Esophagus muscularis mucosa (tissue), 4 donors: ENCODE data around the gene DESI2. TPM values are rescaled to one million over a fixed set of nuclear protein-coding genes. Genes with fewer than 3 reads are reported as not detected.

Source experiments
- DNase-seq: peaks from one replicate; pipeline ENCODE4 v3.0.0-alpha.2; 2017; ENCODE audit errors: extremely low spot score
- H3K27ac ChIP-seq, 4 donors: fragments of 200-600 bp; sonication (generic); replicated peaks in 1 of 4; 1 replicate in 3 of 4; 2 replicates in 1 of 4; pipeline ENCODE4 v1.5.1; 2016 to 2019; ENCODE audit warnings: mild to moderate bottlenecking in 1 of 4
- H3K27me3 ChIP-seq, 4 donors: fragments of 200-600 bp; sonication (generic); one replicate each; pipeline versions ENCODE4 v1.5.1 to v1.6.0; 2016 to 2019
- H3K36me3 ChIP-seq, 4 donors: fragments of 200-600 bp; sonication (generic); one replicate each; pipeline ENCODE4 v1.5.1; 2016 to 2019
- H3K4me1 ChIP-seq, 4 donors: fragments of 200-600 bp; sonication (generic); one replicate each; pipeline ENCODE4 v1.5.1; 2016 to 2019
- H3K4me3 ChIP-seq, 4 donors: fragments of 200-600 bp; sonication (generic); 1 replicate in 2 of 4; 2 replicates in 2 of 4; pipeline ENCODE4 v1.5.1; 2016 to 2019; ENCODE audit warnings: mild to moderate bottlenecking in 4 of 4, moderate library complexity in 1 of 4
- H3K9me3 ChIP-seq, 4 donors: fragments of 200-600 bp; sonication (generic); 1 replicate in 3 of 4; 2 replicates in 1 of 4; pipeline ENCODE4 v1.5.1; 2016 to 2019
- CTCF ChIP-seq, 3 experiments: fragments of 200-600 bp in 2 of 3; fragments of 450-650 bp in 1 of 3; sonication (generic) in 2 of 3; IDR thresholded peaks; one replicate each; pipeline ENCODE4 v1.5.1; 2017 to 2019; ENCODE audit warnings: antibody characterized with exemption in 3 of 3, mild to moderate bottlenecking in 2 of 3, moderate library complexity in 1 of 3
- EP300 ChIP-seq: sonication (generic); formaldehyde crosslinking; IDR thresholded peaks from one replicate; pipeline ENCODE4 v1.6.1; 2017; ENCODE audit warnings: antibody characterized with exemption
- POLR2A ChIP-seq: fragments of 450-650 bp; IDR thresholded peaks from one replicate; pipeline ENCODE4 v1.6.1; 2017; ENCODE audit warnings: antibody characterized with exemption, moderate library complexity, mild to moderate bottlenecking, low read depth
- POLR2AphosphoS5 ChIP-seq, 2 donors: sonication (generic); formaldehyde crosslinking; IDR thresholded peaks; one replicate each; pipeline ENCODE4 v1.6.1; 2017; ENCODE audit warnings: antibody characterized with exemption in 2 of 2
- WGBS: methylation state at CpG from one replicate; pipeline ENCODE4 v1.1.5; 2018; 5-methylcytosine and 5-hydroxymethylcytosine counted together
- intact Hi-C: fragments of 100-400 bp; cut with DNase I; formaldehyde crosslinking; loops from one replicate; pipeline ENCODE4 v1.15.1; 2023
- total RNA-seq, 4 donors: library from RNA; depleted of rRNA; stranded (reverse); fragments of >200 nt; gene quantifications; one replicate each; pipeline versions ENCODE4 v1.1.0 to v1.2.1, GENCODE V29; 2016

Gene DESI2
- total RNA-seq, 4 donors from 2014 or later: 30.3 to 59.6 (median 31.4) TPM

GRCh38 chr1:244634546-244634945 lies 18.4 kb upstream of the DESI2 start:
- Histone ChIP-seq H3K36me3 (no peaks in the 10 kb centered on the region), H3K4me1 (peaks cover 0 to 6% (median 0%) of the 10 kb centered on the region in 4 donors), H3K4me3 (no peak overlapping the region), H3K27ac (no peak overlapping the region), H3K27me3 (no peaks in the 10 kb centered on the region), H3K9me3 (no peaks in the 10 kb centered on the region)
- TF ChIP-seq POLR2A: no peak
- no peak for TF ChIP-seq CTCF (IDR thresholded peaks at IDR 0.05)
- TF ChIP-seq EP300: no peak
- no peak for TF ChIP-seq POLR2AphosphoS5 (IDR thresholded peaks at IDR 0.05)
- 85% methylated on average over 6 of the region's 6 CpGs for WGBS
- DNase-seq: no peak
- intact Hi-C loops: no loop called here

- H3K9me3 ChIP-seq: no peaks in the 10 kb centered on the region
- 84% methylated on average over 10 of the region's 10 CpGs for WGBS
- H3K36me3 ChIP-seq: no peaks in the 10 kb centered on the region
- intact Hi-C loops: no loop called here
- no peak for DNase-seq
- H3K4me1 ChIP-seq: peaks cover 0 to 6% (median 0%) of the 10 kb centered on the region in 4 donors
- H3K4me3 ChIP-seq: no peak overlapping the region
- TF ChIP-seq CTCF (IDR thresholded peaks at IDR 0.05): no peak
- TF ChIP-seq POLR2AphosphoS5 (IDR thresholded peaks at IDR 0.05): no peak
- TF ChIP-seq POLR2A: no peak
- no peak for TF ChIP-seq EP300
- H3K27ac ChIP-seq: no peak overlapping the region
- no peaks in the 10 kb centered on the region for H3K27me3 ChIP-seq
Measured at GRCh38 chr1:244636488-244637259, 16.3 kb upstream of the DESI2 start.

GRCh38 chr1:244639561-244639960 lies 13.4 kb upstream of the DESI2 start:
- Histone ChIP-seq H3K4me1 (peaks cover 0 to 6% (median 0%) of the 10 kb centered on the region in 4 donors), H3K36me3 (no peaks in the 10 kb centered on the region), H3K9me3 (no peaks in the 10 kb centered on the region), H3K27ac (no peak overlapping the region), H3K4me3 (no peak overlapping the region), H3K27me3 (no peaks in the 10 kb centered on the region)
- DNase-seq: no peak
- TF ChIP-seq CTCF (IDR thresholded peaks at IDR 0.05): no peak
- no peak for TF ChIP-seq EP300
- no peak for TF ChIP-seq POLR2A
- no peak for TF ChIP-seq POLR2AphosphoS5 (IDR thresholded peaks at IDR 0.05)
- intact Hi-C loops: no loop called here

GRCh38 chr1:244640917-244641316 lies 12.0 kb upstream of the DESI2 start:
- H3K27me3 ChIP-seq: no peaks in the 10 kb centered on the region
- no peaks in the 10 kb centered on the region for H3K4me1 ChIP-seq
- H3K9me3 ChIP-seq: no peaks in the 10 kb centered on the region
- intact Hi-C loops: no loop called here
- no peak overlapping the region for H3K4me3 ChIP-seq
- H3K27ac ChIP-seq: no peak overlapping the region
- TF ChIP-seq POLR2A (no peak), POLR2AphosphoS5 (IDR thresholded peaks at IDR 0.05) (no peak), CTCF (IDR thresholded peaks at IDR 0.05) (no peak), EP300 (no peak)
- no peaks in the 10 kb centered on the region for H3K36me3 ChIP-seq
- DNase-seq: no peak
- WGBS: 91% methylated on average over 6 of the region's 6 CpGs

GRCh38 chr1:244642526-244642925 lies 10.4 kb upstream of the DESI2 start:
- intact Hi-C loops: no loop called here
- H3K4me3 ChIP-seq: no peak overlapping the region
- no peaks in the 10 kb centered on the region for H3K27me3 ChIP-seq
- TF ChIP-seq POLR2A (no peak), POLR2AphosphoS5 (IDR thresholded peaks at IDR 0.05) (no peak), CTCF (IDR thresholded peaks at IDR 0.05) (no peak)
- no peak for DNase-seq
- H3K9me3 ChIP-seq: no peaks in the 10 kb centered on the region
- WGBS: 80% methylated on average over 16 of the region's 16 CpGs
- no peaks in the 10 kb centered on the region for H3K36me3 ChIP-seq
- no peaks in the 10 kb centered on the region for H3K4me1 ChIP-seq
- no peak overlapping the region for H3K27ac ChIP-seq
